Ishikawa (cell line): ENCODE data around the gene SGMS1.

Source experiments
- CEBPB ChIP-seq: IDR thresholded peaks from 2 replicates; pipeline ENCODE4 v1.6.1; 2012
- CREB1 ChIP-seq: IDR thresholded peaks from 2 replicates; pipeline ENCODE4 v1.6.1; 2012; ENCODE audit warnings: low read depth
- EGR1 ChIP-seq: IDR thresholded peaks from 2 replicates; pipeline ENCODE4 v1.6.1; 2012
- EP300 ChIP-seq: IDR thresholded peaks from 2 replicates; pipeline ENCODE4 v1.6.1; 2012; ENCODE audit warnings: borderline replicate concordance
- RAD21 ChIP-seq: IDR thresholded peaks from 2 replicates; pipeline ENCODE4 v1.6.1; 2012; ENCODE audit warnings: low read depth
- TAF1 ChIP-seq: IDR thresholded peaks from 2 replicates; pipeline ENCODE4 v1.6.1; 2012; ENCODE audit warnings: low read depth, mild to moderate bottlenecking
- TCF12 ChIP-seq: IDR thresholded peaks from 2 replicates; pipeline ENCODE4 v1.6.1; 2012; ENCODE audit warnings: low read depth
- TEAD4 ChIP-seq: IDR thresholded peaks from 2 replicates; pipeline ENCODE4 v1.6.1; 2012
- YY1 ChIP-seq: IDR thresholded peaks from 2 replicates; pipeline ENCODE4 v1.6.1; 2012; ENCODE audit warnings: low read depth
- TF ChIP-seq, protein P1 (sequence below): IDR thresholded peaks from 2 replicates; pipeline ENCODE4 v1.6.1; 2012
- TF ChIP-seq, protein P2 (sequence below): IDR thresholded peaks from 2 replicates; pipeline ENCODE4 v1.6.1; 2012; ENCODE audit warnings: low read depth, mild to moderate bottlenecking
- TF ChIP-seq, protein P3 (sequence below): IDR thresholded peaks from 2 replicates; pipeline ENCODE4 v1.6.1; 2012

DNA sequence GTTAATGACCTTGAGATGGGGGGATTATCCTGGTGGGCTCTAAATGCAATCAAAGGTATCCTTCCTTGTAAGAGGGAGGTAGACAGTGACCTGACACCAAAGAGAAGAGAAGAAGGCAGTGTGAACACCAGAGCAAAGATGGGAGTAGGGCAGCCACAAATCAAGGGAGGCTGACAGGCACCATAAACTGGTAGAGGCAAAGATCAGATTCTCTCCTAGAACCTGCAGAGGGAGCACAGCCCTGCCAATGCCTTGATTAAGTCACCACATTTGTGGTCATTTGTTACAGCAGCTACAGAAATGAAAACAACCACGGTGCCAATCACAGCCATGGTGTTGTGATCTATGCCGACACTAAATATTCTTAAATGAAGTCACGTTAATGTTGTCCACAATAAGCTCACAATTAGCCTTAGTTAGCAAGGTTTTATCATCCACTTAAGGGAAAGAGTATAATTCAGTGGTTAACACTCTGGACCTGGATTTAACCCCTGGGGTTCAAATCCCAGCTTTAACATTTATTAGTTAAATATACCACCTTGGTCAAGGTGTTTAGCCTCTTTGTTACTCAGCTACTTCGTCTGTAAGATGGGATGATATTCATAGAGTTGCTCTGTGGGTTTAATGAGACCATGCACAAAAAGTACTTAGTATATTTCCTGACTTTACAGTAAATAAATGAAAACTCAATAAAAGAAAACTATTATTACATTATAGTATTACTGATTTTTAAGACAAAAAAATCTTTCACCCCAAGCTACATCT, 70.8 kb downstream of the SGMS1 start:
- TF ChIP-seq, protein P1, sequence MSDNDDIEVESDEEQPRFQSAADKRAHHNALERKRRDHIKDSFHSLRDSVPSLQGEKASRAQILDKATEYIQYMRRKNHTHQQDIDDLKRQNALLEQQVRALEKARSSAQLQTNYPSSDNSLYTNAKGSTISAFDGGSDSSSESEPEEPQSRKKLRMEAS = no peak
- no peak for TF ChIP-seq EGR1
- TF ChIP-seq YY1 = no peak
- TF ChIP-seq TEAD4 = no peak
- TF ChIP-seq TCF12 = no peak
- no peak for TF ChIP-seq EP300
- TF ChIP-seq, protein P2, sequence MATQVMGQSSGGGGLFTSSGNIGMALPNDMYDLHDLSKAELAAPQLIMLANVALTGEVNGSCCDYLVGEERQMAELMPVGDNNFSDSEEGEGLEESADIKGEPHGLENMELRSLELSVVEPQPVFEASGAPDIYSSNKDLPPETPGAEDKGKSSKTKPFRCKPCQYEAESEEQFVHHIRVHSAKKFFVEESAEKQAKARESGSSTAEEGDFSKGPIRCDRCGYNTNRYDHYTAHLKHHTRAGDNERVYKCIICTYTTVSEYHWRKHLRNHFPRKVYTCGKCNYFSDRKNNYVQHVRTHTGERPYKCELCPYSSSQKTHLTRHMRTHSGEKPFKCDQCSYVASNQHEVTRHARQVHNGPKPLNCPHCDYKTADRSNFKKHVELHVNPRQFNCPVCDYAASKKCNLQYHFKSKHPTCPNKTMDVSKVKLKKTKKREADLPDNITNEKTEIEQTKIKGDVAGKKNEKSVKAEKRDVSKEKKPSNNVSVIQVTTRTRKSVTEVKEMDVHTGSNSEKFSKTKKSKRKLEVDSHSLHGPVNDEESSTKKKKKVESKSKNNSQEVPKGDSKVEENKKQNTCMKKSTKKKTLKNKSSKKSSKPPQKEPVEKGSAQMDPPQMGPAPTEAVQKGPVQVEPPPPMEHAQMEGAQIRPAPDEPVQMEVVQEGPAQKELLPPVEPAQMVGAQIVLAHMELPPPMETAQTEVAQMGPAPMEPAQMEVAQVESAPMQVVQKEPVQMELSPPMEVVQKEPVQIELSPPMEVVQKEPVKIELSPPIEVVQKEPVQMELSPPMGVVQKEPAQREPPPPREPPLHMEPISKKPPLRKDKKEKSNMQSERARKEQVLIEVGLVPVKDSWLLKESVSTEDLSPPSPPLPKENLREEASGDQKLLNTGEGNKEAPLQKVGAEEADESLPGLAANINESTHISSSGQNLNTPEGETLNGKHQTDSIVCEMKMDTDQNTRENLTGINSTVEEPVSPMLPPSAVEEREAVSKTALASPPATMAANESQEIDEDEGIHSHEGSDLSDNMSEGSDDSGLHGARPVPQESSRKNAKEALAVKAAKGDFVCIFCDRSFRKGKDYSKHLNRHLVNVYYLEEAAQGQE = no peak
- no peak for TF ChIP-seq CREB1
- no peak for TF ChIP-seq TAF1
- TF ChIP-seq CEBPB = no peak
- no peak for TF ChIP-seq RAD21
- TF ChIP-seq, protein P3, sequence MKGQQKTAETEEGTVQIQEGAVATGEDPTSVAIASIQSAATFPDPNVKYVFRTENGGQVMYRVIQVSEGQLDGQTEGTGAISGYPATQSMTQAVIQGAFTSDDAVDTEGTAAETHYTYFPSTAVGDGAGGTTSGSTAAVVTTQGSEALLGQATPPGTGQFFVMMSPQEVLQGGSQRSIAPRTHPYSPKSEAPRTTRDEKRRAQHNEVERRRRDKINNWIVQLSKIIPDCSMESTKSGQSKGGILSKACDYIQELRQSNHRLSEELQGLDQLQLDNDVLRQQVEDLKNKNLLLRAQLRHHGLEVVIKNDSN = no peak
